Measurements from ENCODE around the gene LTBP4.

DNA sequence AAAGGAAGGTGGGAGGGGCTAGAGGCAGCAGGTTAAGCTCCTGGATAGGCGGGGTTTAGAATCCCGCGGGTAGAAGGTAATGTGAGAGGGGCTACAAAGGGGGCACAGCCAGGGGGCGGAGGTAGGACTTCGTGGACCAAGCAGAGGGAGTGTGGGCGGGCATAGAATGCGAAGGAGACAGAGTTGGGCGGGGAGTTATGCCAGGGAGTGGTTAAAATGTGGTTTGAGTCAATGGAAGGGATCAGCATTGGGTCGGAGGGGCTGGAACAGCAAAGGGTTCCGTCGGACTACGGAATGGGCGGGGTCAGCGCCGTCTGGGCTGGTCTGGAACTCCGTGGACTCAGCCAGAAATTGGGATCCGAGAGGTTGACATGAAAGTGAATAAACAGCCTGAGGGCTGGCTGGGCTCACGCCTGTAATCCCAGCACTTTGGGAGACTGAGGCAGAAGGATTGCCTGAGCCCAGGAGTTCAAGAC lies 3.0 kb downstream of the LTBP4 start:
- TF ChIP-seq, protein P1, sequence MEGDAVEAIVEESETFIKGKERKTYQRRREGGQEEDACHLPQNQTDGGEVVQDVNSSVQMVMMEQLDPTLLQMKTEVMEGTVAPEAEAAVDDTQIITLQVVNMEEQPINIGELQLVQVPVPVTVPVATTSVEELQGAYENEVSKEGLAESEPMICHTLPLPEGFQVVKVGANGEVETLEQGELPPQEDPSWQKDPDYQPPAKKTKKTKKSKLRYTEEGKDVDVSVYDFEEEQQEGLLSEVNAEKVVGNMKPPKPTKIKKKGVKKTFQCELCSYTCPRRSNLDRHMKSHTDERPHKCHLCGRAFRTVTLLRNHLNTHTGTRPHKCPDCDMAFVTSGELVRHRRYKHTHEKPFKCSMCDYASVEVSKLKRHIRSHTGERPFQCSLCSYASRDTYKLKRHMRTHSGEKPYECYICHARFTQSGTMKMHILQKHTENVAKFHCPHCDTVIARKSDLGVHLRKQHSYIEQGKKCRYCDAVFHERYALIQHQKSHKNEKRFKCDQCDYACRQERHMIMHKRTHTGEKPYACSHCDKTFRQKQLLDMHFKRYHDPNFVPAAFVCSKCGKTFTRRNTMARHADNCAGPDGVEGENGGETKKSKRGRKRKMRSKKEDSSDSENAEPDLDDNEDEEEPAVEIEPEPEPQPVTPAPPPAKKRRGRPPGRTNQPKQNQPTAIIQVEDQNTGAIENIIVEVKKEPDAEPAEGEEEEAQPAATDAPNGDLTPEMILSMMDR (IDR thresholded peaks at IDR 0.05): no peak
- no peak for TF ChIP-seq POLR2A (IDR thresholded peaks at IDR 0.05)
